Cardiac fibroblast (primary cell): ENCODE results near the gene RIPK3.
A peak's percentile ranks its signal among the peaks of the same experiment; 100 is the strongest.

Experiments
- DNase-seq, 2 donors: peaks; one replicate each; pipeline versions ENCODE4 v3.0.0 to v3.0.0-alpha.2; 2010; ENCODE audit warnings: low read depth in 2 of 2
- H3K4me3 ChIP-seq, 2 donors: replicated peaks in 1 of 2; 1 replicate in 1 of 2; 2 replicates in 1 of 2; pipeline ENCODE4 v1.5.1; 2011; ENCODE audit warnings: low read depth in 2 of 2, low read length in 2 of 2, mild to moderate bottlenecking in 2 of 2, moderate library complexity in 1 of 2
- CTCF ChIP-seq: IDR thresholded peaks from one replicate; pipeline ENCODE4 v1.5.1; 2011; ENCODE audit warnings: low read depth, mild to moderate bottlenecking, low read length, inconsistent platforms

RIPK3 gene

GRCh38 chr14:24296341-24297157 lies 43.2 kb downstream of the RIPK3 start:
- H3K4me3 ChIP-seq = no peak overlapping the region
- DNase-seq = peak; percentile 92 to 98
- peak; percentile 81 for TF ChIP-seq CTCF

DNA sequence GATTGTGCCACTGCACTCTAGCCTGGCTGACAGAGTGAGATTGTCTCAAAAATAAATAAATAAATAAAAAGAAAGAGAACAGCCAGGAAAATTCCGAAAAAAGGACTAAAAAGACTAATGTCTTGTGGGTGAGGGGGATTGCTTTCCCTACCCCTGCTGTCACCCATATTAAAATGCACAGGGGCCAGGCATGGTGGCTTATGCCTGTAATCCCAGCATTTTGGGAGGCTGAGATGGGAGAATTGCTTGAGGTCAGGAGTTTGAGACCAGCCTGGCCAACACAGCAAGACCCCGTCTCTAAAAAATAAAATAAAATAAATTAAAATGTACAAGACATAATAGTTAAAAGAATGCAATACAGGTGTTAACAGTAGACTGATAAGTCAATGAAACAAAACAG lies 46.3 kb downstream of the RIPK3 start:
- no peak overlapping the region for H3K4me3 ChIP-seq
- no peak for TF ChIP-seq CTCF
- DNase-seq = no peak

GRCh38 chr14:24292118-24292807 lies 47.5 kb downstream of the RIPK3 start:
- no peak for DNase-seq
- no peak for TF ChIP-seq CTCF
- H3K4me3 ChIP-seq = no peak overlapping the region

- no peak for DNase-seq
- no peak overlapping the region for H3K4me3 ChIP-seq
- no peak for TF ChIP-seq CTCF
Measured at GRCh38 chr14:24291446-24292117, 48.2 kb downstream of the RIPK3 start.

- no peak for TF ChIP-seq CTCF
- no peak for DNase-seq
Measured at GRCh38 chr14:24290746-24291145, 49.0 kb downstream of the RIPK3 start.

DNA sequence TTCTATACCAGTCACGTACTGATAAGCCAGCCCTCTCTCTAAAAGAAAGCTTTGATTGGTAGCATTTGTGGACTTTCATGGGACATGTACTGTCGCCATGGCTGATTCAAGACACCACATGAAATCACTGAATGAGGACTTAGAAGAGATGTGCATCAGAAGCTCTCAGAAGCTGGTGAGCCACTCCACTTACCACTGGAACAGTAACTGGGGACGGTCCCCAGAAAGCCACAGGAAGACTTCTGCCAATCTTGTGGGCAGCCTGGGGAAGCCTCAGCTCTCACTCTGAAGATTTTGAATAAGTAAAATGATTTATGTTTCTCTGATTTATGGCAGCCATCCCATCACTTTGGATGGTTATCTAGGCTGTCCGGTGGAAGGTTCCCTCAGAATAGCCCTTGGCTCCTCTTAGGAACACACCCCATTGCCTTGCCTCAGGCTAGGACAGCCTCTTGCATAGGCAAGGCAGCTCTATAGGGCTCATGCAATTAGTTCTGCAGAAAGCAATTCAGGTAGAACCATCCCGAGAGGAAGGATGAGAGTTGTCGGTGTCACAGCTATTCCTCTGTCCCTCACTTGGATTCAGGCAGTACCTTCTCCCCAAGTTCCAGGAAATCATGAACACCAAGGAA lies 50.0 kb downstream of the RIPK3 start:
- H3K4me3 ChIP-seq = no peak overlapping the region
- no peak for TF ChIP-seq CTCF
- DNase-seq = no peak

More at GRCh38 chr14:24290746-24291145, 49.0 kb downstream of the RIPK3 start:
- H3K4me3 ChIP-seq = no peak overlapping the region
